ENCODE results near the gene VTN. TPM values are rescaled to one million over a fixed set of nuclear protein-coding genes. Genes with fewer than 3 reads are reported as not detected.

VTN gene
- total RNA-seq, 1 donor from 2014 or later, result 128 TPM

- Mint-ChIP-seq H3K4me1 (ENCODE audit: low read depth) (peaks cover 54% of the 10 kb centered on the region), H3K27ac (peak overlapping the region; percentile 75), H3K9me3 (ENCODE audit: low read depth) (no peaks in the 10 kb centered on the region), H3K27me3 (peaks cover 18% of the 10 kb centered on the region), H3K4me3 (ENCODE audit: low read depth) (peak overlapping the region; percentile 79), H3K36me3 (ENCODE audit: insufficient read depth) (peaks cover 3% of the 10 kb centered on the region)
- DNase-seq (ENCODE audit: low spot score, unreplicated experiment), result no peak
- no peak for TF ChIP-seq CTCF (IDR thresholded peaks at IDR 0.05; ENCODE audit: unreplicated experiment)
Observed at GRCh38 chr17:28320215-28321061, 49.7 kb downstream of the VTN start.

GRCh38 chr17:28319598-28319935, 50.5 kb downstream of the VTN start:
- peaks cover 45% of the 10 kb centered on the region for H3K4me1 Mint-ChIP-seq (ENCODE audit: low read depth)
- no peak for DNase-seq (ENCODE audit: low spot score, unreplicated experiment)
- TF ChIP-seq CTCF (IDR thresholded peaks at IDR 0.05; ENCODE audit: unreplicated experiment), result no peak
- H3K27ac Mint-ChIP-seq, result peak overlapping the region; percentile 93
- H3K27me3 Mint-ChIP-seq, result peaks cover 18% of the 10 kb centered on the region
- peaks cover 3% of the 10 kb centered on the region for H3K36me3 Mint-ChIP-seq (ENCODE audit: insufficient read depth)
- peak overlapping the region; percentile 79 for H3K4me3 Mint-ChIP-seq (ENCODE audit: low read depth)
- H3K9me3 Mint-ChIP-seq (ENCODE audit: low read depth), result no peaks in the 10 kb centered on the region

DNA sequence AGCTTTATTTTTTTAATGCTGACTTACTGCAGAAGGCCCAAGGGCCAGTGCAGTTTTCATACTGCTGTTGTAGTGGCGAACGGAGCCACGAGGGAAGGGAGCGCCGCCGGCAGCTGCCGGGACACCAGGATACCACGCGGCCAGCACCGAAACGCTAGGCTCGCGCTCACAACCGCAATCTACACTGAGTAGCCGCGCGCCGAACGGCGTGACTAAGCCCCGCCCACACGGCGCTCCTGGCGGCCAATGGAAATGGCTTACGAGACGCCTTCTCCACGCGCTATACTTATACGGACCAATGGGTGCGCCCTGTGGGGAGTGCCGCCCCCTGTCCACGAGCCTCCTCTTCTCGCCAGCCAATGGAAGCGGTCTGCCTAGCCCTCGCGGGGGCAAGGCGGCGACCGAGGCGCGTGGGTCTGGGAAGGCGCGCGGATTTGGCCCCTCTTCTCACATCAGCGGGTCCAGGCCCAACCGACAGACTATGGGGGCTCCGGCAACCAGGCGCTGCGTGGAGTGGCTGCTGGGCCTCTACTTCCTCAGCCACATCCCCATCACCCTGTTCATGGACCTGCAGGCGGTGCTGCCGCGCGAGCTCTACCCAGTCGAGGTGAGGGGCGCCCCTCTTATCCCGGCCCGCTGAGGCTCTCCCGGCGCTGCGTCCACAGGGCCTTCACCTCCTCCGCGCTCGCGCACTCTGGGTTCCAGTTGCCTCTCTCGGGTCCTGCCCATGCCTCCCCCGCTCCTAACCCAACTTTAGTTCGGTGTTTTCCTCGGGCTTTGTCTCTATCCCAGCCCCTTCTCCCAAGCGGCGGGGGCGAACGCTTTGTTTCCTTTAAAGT, 51.1 kb downstream of the VTN start, which contains the start of gene TMEM97:
TSS of gene TMEM97 (plus strand) at position 442 of the 839 bp plus-strand sequence. CDS start at position 482, 40 bp downstream.
- Mint-ChIP-seq H3K9me3 (ENCODE audit: low read depth) (no peaks in the 10 kb centered on the region), H3K4me3 (ENCODE audit: low read depth) (peak within 1 kb of the TSS; percentile 79), H3K4me1 (ENCODE audit: low read depth) (peaks cover 40% of the 10 kb centered on the region), H3K36me3 (ENCODE audit: insufficient read depth) (peaks cover 3% of the 10 kb centered on the region), H3K27ac (peak within 1 kb of the TSS; percentile 93), H3K27me3 (peaks cover 18% of the 10 kb centered on the region)
- peak; percentile 89 for DNase-seq (ENCODE audit: low spot score, unreplicated experiment)
- no peak for TF ChIP-seq CTCF (IDR thresholded peaks at IDR 0.05; ENCODE audit: unreplicated experiment)

DNA sequence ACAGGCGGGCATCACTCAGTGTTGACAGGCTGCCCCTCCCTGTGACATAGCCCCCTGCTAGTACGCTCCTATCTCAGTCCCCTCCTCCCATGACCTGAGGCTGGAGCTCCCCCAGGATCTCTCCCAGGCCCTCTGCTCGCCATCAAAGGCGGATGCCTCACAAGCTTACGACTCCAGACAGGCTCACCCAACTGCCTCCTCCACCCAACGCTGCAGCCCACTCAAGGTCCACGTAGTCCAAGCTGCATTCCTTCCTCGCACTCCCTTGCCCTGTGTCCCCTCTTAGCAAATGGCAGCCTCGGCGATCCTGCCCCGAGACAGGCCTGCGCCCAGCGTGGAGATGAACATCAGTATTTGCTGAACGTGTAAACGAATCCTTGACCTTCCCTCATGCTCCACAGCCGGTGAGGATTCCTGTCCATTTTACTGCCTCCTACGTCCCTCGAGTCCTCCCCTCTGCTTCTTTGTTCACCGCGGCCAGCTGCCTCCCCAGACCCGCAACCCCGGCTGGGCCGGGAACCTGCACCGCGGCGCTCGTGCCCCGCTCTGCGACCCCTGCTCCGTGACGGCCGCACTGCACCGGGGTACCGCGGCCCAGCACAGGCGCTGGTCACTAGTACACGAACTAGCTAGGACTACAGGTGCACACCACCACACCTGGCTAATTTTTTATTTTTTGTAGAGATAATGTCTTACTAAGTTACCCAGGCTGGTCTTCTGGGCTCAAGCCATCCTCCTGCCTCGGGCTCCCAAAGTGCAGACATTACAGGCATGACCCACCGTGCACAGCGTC, 51.9 kb downstream of the VTN start:
- Mint-ChIP-seq H3K36me3 (ENCODE audit: insufficient read depth) (peaks cover 3% of the 10 kb centered on the region), H3K27me3 (peaks cover 18% of the 10 kb centered on the region), H3K9me3 (ENCODE audit: low read depth) (no peaks in the 10 kb centered on the region)

More for the DNA sequence above, 51.9 kb downstream of the VTN start:
- Mint-ChIP-seq H3K4me3 (ENCODE audit: low read depth) (peak overlapping the region; percentile 79), H3K4me1 (ENCODE audit: low read depth) (peaks cover 39% of the 10 kb centered on the region), H3K27ac (peak overlapping the region; percentile 93)
- no peak for TF ChIP-seq CTCF (IDR thresholded peaks at IDR 0.05; ENCODE audit: unreplicated experiment)
- peak; percentile 20 for DNase-seq (ENCODE audit: low spot score, unreplicated experiment)

Small RNA genes within 50 kb of the gene (microRNA-seq; reads per million reads assigned to microRNA genes)
- gene MIR4723 (ENCODE audit: borderline number of aligned reads, unreplicated experiment), result not detected

Other genes with a start within 250 kb of the VTN start
- 93.8 and 102 TPM in 2 replicates for gene TMEM97, start 51.1 kb downstream of the VTN start, total RNA-seq
- 35.4 and 41.0 TPM in 2 replicates for gene IFT20, start 34.8 kb downstream of the VTN start, total RNA-seq
- gene TNFAIP1, start 34.5 kb downstream of the VTN start, total RNA-seq, result 50.9 and 51.0 TPM in 2 replicates
- gene POLDIP2, start 12.8 kb downstream of the VTN start, total RNA-seq, result 66.0 and 68.6 TPM in 2 replicates
- gene SEBOX, start 5.1 kb downstream of the VTN start, total RNA-seq, result not detected in 2 replicates
- 20.0 and 20.5 TPM in 2 replicates for gene SARM1, start 1.4 kb upstream of the VTN start, total RNA-seq
- 15.7 and 16.1 TPM in 2 replicates for gene SLC46A1, start 35.9 kb upstream of the VTN start, total RNA-seq
- gene SLC13A2, start 103.3 kb upstream of the VTN start, total RNA-seq, result 0.29 and 0.31 TPM in 2 replicates
- gene FOXN1, start 136.0 kb upstream of the VTN start, total RNA-seq, result 0.07 TPM in 1 of 2 replicates, not detected in the other
- gene UNC119, start 182.3 kb upstream of the VTN start, total RNA-seq, result 41.3 and 46.7 TPM in 2 replicates
- gene PIGS, start 201.2 kb upstream of the VTN start, total RNA-seq, result 65.0 and 68.2 TPM in 2 replicates
- gene ALDOC, start 206.6 kb upstream of the VTN start, total RNA-seq, result 4.8 and 5.6 TPM in 2 replicates
- 69.4 and 77.8 TPM in 2 replicates for gene SPAG5, start 228.7 kb upstream of the VTN start, total RNA-seq
- gene RSKR, start 243.9 kb upstream of the VTN start, total RNA-seq, result 35.5 and 36.7 TPM in 2 replicates